ENCODE measurements around the gene SEMA4G.

Gene SEMA4G

GRCh38 chr10:101011517-101012423, 42.5 kb downstream of the SEMA4G start:
- H3K27ac ChIP-seq, result no peak overlapping the region

DNA sequence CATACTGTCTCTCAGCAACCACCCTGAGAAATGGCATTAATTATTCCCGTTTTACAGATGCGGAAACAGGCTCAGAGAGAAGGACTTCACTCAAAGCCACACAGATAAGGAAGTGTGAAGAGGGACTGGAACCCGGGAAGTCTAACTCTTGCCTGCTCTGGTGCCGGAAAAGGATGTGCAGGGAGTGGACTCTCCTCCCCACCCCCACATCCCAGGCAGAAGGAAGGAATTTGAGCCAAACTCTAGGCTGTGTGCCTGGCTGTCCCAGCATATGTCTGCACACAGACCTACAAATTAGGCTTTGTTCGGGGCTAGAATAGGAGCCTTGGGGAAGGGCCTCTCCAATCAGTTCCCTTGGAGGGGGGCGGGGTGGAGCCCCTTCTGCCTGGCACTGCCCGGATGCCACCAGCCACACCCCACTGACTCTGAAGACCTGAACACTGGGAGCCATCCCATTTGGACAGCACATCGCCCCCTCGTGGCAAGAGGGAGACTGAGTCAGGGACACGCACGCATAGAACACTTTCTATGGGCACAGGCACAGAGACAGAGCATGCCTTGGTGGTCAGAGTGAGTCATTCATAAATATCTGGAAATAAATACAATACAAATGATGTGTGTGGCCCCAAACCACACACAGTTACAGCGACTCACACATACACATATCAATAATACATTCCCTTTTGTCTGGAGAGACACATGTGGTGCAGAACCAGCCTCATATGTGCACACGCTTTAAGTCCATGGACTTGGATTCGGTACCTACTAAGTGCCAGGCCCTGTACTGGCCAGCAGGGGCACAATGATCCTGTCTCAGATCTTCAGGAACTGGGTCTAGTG, 43.4 kb downstream of the SEMA4G start:
- no peak overlapping the region for H3K27ac ChIP-seq

More at GRCh38 chr10:101011517-101012423, 42.5 kb downstream of the SEMA4G start:
- no peak for TF ChIP-seq ZFX (IDR thresholded peaks at IDR 0.05)
- TF ChIP-seq, protein P1, sequence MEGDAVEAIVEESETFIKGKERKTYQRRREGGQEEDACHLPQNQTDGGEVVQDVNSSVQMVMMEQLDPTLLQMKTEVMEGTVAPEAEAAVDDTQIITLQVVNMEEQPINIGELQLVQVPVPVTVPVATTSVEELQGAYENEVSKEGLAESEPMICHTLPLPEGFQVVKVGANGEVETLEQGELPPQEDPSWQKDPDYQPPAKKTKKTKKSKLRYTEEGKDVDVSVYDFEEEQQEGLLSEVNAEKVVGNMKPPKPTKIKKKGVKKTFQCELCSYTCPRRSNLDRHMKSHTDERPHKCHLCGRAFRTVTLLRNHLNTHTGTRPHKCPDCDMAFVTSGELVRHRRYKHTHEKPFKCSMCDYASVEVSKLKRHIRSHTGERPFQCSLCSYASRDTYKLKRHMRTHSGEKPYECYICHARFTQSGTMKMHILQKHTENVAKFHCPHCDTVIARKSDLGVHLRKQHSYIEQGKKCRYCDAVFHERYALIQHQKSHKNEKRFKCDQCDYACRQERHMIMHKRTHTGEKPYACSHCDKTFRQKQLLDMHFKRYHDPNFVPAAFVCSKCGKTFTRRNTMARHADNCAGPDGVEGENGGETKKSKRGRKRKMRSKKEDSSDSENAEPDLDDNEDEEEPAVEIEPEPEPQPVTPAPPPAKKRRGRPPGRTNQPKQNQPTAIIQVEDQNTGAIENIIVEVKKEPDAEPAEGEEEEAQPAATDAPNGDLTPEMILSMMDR (conservative IDR thresholded peaks at IDR 0.05), result no peak

GRCh38 chr10:101013365-101013825, 44.1 kb downstream of the SEMA4G start:
- TF ChIP-seq, protein P1 (conservative IDR thresholded peaks at IDR 0.05), result no peak
- TF ChIP-seq ZFX (IDR thresholded peaks at IDR 0.05), result no peak
- H3K27ac ChIP-seq, result no peak overlapping the region

More for the DNA sequence above, 43.4 kb downstream of the SEMA4G start:
- TF ChIP-seq, protein P1 (conservative IDR thresholded peaks at IDR 0.05), result peak; percentile 82
- TF ChIP-seq ZFX (IDR thresholded peaks at IDR 0.05), result no peak

- TF ChIP-seq, protein P1 (conservative IDR thresholded peaks at IDR 0.05), result peak; percentile 76
- no peak for TF ChIP-seq ZFX (IDR thresholded peaks at IDR 0.05)
- no peak overlapping the region for H3K27ac ChIP-seq
Observed at GRCh38 chr10:101014230-101014884, 45.1 kb downstream of the SEMA4G start.

GRCh38 chr10:101014966-101015581, 45.8 kb downstream of the SEMA4G start:
- no peak overlapping the region for H3K27ac ChIP-seq
- TF ChIP-seq, protein P1 (conservative IDR thresholded peaks at IDR 0.05), result no peak
- no peak for TF ChIP-seq ZFX (IDR thresholded peaks at IDR 0.05)

GRCh38 chr10:101015582-101015973, 46.3 kb downstream of the SEMA4G start:
- TF ChIP-seq ZFX (IDR thresholded peaks at IDR 0.05), result no peak
- TF ChIP-seq, protein P1 (conservative IDR thresholded peaks at IDR 0.05), result no peak
- H3K27ac ChIP-seq, result no peak overlapping the region

Data from C4-2B (cell line).